DMS53 treated with DMSO at 0.1 percent for 48 hours (cell line): ENCODE results near the gene KIF3A.
"Not testable (repeated sequence)": the region's sequence is repeated elsewhere in the genome, so short reads cannot be mapped to it uniquely, and the experiment has no call there.

Experiments used
- DNase-seq: peaks from one replicate; lab custom pipeline; 2025; ENCODE audit not compliant: unreplicated experiment; lab: John Stamatoyannopoulos, UW

Gene KIF3A

DNA sequence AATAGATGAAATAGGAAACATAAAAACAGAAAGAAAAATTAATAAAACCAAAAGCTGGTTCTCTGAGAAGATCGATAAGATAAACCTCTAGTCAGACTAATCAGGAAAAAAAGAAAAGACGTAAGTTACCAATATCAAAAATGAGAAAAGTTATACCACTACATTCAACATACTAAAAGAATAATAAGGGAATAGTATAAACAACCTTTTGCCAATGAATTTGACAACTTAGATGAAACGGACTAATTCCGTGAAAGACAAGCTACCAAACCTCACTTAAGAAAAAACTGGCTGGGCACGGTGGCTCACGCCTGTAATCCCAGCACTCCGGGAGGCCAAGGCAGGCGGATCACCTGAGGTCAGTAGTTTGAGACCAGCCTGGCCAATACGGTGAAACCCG is 7.5 kb downstream of the KIF3A start:
- no peak for DNase-seq

- no peak for DNase-seq
Observed at GRCh38 chr5:132725745-132726144, 11.6 kb downstream of the KIF3A start.

GRCh38 chr5:132718544-132719312 is 18.6 kb downstream of the KIF3A start:
- DNase-seq, result no peak

DNA sequence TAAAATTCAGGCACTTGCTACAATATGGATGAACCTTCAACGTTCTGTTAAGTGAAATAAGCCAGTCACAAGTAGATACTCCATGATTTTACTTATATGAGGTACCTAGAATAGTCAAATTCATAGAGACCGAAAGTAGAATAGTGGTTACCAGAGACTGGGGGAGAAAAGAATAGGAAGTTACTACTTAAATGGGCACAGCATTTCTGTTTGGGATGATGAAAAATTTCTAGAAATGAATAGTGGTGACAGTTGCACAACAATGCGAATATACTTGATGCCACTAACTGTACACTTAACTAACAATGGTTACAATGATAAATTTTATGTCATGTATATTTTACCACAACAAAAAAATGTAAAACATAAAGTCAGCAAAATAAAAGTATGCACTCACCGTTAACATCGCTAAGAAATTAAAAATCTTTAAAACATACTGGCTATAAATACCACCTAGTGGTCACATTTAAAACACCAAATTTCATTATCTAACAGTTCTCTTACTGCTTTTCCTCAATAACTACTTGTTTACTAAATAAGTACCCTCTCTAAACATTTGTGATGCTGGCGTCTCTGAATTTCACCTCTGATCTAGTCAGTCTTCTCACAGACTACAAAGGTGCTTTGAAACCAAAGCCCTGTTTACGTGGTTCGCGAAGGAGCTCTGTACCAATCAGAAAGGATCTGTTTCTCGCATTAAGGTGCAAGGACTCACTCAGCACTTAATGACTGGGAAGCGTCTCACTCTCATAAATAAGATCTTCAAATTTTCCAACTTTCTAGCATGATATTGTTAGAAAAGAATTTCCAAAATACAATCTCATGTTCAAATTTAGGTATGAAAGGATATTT is 22.7 kb downstream of the KIF3A start:
- no peak for DNase-seq

DNA sequence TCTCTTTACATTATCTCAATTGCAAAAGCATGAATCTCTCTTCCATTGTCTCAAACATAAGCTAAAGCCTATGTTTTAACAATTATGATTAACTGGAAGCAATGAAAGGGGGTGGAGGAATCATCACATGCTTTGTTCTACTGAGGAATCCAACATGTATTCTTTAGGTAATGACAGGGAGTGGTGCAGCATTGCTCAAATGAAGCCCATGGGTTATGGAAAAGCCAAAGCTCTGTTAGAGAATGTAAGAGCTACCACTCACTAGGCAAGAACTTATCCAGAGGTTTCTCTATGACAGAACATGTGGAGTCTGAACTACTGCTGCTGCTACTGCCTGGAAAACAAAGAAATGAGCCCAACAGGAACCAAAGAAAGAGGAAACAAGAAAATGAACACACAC is 28.7 kb downstream of the KIF3A start:
- DNase-seq, result no peak

DNA sequence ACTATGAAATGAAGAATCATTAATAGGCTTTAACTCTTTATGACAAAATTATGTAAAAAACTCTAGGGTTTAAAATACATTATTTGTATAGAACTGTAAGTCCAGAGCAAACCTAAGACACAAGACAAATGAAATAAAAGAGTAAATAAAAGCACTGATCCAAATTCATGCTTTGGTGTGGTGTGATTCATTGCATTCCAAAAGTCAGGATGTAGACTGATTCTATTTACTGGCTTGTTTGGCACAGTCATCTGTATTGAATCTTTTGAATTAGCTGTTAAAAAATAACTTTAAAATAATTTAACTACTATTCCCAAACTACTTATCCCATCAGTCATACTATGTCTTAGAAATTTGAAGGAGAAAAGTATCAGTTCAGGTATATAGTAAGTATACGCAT is 32.5 kb downstream of the KIF3A start:
- no peak for DNase-seq

DNA sequence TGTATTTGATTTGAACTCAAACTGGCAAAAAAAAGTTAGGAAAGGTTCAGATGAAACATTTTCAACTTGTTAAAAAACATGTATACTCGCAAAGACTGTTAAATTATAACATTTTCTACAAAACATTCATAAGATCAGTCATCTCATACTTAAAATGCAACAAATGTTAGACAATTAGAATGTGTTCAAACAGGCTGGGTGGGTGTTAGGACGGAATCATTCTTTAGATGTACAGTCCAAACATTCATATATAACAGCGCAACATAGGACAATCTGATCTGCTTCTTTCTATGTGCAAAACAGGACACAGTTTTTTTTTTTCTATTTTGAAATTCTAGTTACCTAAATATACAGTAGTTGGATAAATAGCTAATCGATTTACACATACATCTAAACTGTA is 41.4 kb downstream of the KIF3A start:
- no peak for DNase-seq

- no peak for DNase-seq
Observed at GRCh38 chr5:132692632-132692967, 44.7 kb downstream of the KIF3A start.

- DNase-seq, result not testable (repeated sequence)
Observed at GRCh38 chr5:132691755-132692631, 45.4 kb downstream of the KIF3A start.

- no peak for DNase-seq
Observed at GRCh38 chr5:132690156-132690555, 47.2 kb downstream of the KIF3A start.

DNA sequence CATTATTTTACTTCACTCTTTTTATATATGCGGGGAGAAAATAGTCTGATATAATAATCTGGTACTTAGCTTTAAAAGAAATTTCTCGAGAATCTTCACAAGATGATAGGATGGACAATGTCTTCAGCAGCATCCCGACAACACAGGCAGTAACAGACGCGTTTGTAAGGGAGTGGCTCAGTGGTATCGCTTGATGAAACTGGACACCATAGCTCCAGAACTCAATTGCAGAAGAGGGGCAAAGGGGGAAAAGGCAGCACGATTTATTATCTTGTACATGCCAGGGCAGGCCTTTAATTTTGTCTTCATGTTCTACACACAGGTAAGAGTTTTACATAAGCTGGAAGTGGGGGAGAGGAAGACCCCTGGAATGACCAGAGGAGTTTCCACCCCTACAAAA is 47.8 kb downstream of the KIF3A start:
- no peak for DNase-seq

- DNase-seq, result no peak
Observed at GRCh38 chr5:132688536-132689339, 48.6 kb downstream of the KIF3A start.

- no peak for DNase-seq
Observed at GRCh38 chr5:132687995-132688394, 49.4 kb downstream of the KIF3A start.

DNA sequence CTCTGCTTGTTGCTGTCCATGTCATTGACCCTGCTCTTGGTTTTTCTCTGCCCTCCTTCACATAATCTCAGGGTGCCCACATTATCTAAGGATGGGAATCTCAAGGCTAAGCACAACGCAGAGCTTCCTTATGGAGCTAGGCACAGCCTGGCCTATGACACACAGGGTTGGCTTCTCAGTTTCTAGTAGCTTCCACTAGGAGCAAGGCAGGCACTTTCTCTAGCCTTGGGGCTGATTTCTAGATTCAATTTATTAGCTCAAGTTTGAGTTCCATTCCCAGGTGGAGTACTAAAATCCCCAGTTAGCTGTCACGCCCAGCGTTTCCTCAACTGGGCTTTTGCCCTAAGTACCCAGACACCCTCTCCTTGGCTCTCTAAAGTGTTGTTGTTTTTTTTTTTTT is 51.2 kb downstream of the KIF3A start:
- DNase-seq, result no peak

DNA sequence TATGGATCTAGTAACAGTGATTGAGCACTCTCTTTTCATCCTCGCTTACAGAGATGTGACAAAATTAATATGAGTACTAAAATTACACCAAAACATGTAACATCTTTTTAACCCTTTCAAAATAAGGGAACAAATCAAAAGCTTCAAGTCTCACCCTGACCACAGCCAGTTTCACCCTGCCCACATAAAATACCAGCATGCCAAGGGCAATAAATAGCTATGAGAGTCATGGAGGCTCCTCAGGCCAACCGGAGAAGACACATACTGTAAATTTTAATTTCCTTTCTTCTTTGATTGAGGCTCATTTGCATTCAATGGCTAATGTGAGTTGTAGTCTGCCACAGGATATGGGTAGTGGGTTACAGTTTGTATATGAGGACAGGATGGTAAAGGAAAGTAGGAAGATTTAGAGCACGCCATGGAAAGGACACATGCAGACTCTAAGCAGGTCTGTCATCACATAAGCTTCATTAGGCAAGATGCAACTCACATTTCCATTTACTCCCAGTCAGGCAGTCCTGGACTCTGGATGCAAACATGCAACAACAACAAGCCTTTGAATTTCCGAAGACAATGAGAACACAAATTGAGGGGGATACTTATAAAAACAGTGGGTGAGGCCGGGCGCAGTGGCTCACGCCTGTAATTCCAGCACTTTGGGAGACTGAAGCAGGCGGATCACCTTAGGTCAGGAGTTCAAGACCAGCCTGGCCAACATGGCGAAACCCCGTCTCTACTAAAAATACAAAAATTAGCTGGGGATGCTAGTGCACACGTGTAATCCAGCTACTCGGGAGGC is 52.2 kb downstream of the KIF3A start:
- no peak for DNase-seq

DNA sequence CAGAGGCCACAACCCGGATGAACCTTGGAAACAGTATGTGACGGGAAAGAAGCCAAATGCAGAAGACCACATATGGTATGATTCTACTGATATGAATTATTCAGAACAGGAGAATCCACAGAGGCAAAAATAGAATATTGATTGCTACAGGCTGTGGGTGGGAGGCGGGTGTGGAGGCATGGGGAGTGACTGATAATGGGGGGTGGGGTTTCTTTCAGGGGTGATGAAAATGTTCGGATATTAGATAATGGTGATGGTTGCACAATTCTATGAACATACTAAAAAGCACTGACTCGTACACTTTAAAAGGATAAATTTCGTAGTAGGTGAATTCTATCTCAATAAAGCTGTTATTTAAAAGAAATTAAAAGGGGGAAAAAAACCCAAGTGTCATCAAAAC is 52.9 kb downstream of the KIF3A start:
- DNase-seq, result no peak

DNA sequence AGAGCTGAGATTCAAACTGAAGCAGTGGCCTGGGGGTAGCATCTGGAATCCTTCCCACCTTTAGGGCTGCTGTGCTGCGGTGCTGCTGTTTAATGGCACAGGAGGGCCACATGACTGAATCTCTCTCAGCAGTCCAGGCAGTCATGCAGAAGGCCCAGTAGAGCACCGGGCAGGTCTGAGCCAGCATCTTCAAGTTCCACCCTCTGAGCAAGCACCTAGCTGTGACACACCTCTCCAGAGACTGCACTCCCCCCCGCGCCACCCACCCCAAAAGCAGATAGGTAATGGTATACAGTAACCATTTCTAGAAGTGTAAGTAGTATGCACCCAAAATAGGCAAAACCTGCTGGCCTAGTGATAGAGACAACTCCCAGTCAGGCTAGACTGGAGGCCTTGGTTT is 55.4 kb downstream of the KIF3A start:
- no peak for DNase-seq

DNA sequence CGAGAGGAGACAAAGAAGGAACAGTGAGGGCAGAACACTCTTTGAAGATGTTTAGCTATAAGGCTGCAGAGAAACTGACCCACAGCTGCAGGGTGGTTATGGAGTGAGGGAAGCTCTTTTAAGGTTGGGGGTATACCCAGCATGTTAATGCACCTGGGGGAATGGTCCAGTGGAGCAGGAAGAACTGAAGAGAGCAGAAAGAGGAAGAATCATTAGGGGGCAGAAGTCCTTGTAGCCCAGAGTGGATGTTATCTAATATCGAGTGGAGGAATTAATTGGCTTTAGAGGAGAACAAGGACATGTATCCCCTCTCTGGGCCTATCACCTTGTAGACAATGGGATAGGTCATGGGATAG is 55.9 kb downstream of the KIF3A start:
- no peak for DNase-seq

GRCh38 chr5:132680780-132681475 is 56.4 kb downstream of the KIF3A start:
- no peak for DNase-seq
